Measurements from ENCODE around the gene RBM4.
"Not testable (repeated sequence)": the region's sequence is repeated elsewhere in the genome, so short reads cannot be mapped to it uniquely, and the experiment has no call there.

DNA sequence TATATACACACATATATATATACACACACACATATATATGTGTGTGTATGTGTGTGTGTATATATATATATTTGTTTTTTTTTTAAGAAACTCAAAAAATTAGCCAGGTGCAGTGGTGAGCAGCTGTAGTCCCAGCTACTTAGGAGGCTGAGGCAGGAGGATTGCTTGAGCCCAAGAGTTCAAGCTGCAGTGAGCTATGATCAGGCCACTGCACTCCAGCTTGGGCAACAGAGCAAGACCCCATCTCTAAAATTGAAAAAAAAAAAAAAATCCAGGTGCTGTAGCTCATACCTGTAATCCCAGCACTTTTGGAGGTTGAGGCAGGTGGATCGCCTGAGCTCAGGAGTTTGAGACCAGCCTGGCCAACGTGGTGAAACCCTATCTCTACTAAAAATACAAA is 49.2 kb upstream of the RBM4 start:
- TF ChIP-seq, protein P1, sequence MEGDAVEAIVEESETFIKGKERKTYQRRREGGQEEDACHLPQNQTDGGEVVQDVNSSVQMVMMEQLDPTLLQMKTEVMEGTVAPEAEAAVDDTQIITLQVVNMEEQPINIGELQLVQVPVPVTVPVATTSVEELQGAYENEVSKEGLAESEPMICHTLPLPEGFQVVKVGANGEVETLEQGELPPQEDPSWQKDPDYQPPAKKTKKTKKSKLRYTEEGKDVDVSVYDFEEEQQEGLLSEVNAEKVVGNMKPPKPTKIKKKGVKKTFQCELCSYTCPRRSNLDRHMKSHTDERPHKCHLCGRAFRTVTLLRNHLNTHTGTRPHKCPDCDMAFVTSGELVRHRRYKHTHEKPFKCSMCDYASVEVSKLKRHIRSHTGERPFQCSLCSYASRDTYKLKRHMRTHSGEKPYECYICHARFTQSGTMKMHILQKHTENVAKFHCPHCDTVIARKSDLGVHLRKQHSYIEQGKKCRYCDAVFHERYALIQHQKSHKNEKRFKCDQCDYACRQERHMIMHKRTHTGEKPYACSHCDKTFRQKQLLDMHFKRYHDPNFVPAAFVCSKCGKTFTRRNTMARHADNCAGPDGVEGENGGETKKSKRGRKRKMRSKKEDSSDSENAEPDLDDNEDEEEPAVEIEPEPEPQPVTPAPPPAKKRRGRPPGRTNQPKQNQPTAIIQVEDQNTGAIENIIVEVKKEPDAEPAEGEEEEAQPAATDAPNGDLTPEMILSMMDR (IDR thresholded peaks at IDR 0.05): not testable (repeated sequence)
- TF ChIP-seq POLR2A (IDR thresholded peaks at IDR 0.05): not testable (repeated sequence)
